GM12874 (cell line): ENCODE measurements around the gene ADAMTS2.

Source experiments
- TF ChIP-seq, protein P1 (sequence below): IDR thresholded peaks from 2 replicates; pipeline ENCODE4 v1.5.1; 2011; ENCODE audit warnings: low read depth, mild to moderate bottlenecking, control low read depth, low read length, moderate library complexity; ENCODE audit not compliant: insufficient read depth

ADAMTS2 gene

GRCh38 chr5:179272326-179273072 lies 72.8 kb downstream of the ADAMTS2 start:
- TF ChIP-seq, protein P1, sequence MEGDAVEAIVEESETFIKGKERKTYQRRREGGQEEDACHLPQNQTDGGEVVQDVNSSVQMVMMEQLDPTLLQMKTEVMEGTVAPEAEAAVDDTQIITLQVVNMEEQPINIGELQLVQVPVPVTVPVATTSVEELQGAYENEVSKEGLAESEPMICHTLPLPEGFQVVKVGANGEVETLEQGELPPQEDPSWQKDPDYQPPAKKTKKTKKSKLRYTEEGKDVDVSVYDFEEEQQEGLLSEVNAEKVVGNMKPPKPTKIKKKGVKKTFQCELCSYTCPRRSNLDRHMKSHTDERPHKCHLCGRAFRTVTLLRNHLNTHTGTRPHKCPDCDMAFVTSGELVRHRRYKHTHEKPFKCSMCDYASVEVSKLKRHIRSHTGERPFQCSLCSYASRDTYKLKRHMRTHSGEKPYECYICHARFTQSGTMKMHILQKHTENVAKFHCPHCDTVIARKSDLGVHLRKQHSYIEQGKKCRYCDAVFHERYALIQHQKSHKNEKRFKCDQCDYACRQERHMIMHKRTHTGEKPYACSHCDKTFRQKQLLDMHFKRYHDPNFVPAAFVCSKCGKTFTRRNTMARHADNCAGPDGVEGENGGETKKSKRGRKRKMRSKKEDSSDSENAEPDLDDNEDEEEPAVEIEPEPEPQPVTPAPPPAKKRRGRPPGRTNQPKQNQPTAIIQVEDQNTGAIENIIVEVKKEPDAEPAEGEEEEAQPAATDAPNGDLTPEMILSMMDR = no peak

GRCh38 chr5:179271821-179272325 lies 73.4 kb downstream of the ADAMTS2 start:
- TF ChIP-seq, protein P1 = no peak

- TF ChIP-seq, protein P1 = no peak
Observed at GRCh38 chr5:179271428-179271734, 73.9 kb downstream of the ADAMTS2 start.

DNA sequence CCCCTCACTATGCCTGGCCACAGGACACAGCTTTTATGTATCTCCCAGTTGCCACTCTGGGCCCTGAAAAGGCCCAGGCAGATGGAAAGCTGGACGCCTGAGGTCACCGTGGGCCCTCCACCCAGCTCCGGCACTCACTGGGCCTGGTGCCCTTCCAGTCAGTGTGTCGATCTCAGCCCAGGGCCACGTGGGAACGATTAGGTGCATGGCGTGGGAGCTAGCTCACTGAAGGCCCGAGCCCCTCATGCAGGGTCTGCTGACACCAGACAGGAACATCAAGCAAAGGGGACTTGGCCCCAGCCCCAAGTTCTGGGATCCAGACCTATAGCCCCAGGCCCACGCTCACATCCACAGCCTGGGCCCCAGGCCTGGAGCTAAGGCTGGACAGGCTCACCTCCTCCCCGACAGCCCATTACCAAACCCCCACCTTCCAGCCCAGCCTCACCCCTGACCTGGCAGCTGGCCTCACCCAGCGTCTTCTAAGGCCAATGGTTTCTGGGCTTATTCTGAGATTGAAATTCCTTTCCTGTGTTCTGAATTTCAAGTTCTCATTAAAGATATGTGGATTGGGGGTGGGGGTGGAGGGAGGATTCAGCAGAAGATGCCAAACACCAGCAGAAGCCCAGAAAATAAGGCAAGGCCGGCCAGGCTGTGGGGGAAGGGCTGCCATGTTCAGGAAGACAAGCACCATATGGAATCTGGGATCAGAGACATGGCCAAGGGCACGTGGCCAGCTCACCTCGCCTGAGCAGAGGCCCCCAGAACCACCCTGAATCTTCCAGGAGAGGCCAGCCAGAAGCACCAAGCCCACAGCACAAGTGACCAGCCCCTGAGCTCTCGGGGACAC lies 74.5 kb downstream of the ADAMTS2 start:
- TF ChIP-seq, protein P1 = no peak

GRCh38 chr5:179269781-179270543 lies 75.3 kb downstream of the ADAMTS2 start:
- TF ChIP-seq, protein P1 = no peak

DNA sequence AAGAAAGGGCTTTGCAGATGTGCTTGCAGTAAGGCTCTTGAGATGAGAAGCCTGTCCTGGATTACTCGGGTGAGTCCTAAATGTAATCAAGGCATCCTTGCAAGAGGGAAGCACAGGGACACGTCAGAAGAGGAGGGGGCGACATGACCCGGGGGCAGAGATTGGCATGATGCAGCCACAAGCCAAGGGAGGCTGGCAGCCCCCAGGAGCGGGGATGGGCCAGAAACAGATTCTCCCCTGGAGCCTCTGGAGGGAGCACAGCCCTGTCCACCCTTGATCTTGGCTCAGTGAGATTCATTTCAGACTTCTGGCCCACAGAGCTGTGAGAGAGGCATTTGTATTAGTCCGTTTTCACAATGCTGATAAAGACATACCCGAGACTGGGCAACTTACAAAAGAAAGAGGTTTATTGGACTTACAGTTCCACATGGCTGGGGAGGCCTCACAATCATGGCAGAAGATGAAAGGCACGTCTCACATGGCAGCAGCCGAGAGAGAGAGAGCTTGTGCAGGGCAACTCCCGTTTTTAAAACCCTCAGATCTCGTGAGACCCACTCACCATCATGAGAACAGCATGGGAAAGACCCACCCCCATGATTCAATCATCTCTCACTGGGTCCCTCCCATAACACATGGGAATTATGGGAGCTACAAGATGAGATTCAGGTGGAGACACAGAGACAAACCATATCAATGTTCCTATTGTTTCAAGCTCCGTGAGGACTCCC lies 76.1 kb downstream of the ADAMTS2 start:
- TF ChIP-seq, protein P1 = no peak
